ENCODE data around the gene JMJD8. TPM values are rescaled to one million over a fixed set of nuclear protein-coding genes. Genes with fewer than 3 reads are reported as not detected.

The JMJD8 gene
- total and polyA plus RNA-seq, 10 of the 15 experiments (the other 5 are each of a cell fraction or from before 2014, with no cell fraction given), result 1.00 to 50.4 (median 30.7) TPM

DNA sequence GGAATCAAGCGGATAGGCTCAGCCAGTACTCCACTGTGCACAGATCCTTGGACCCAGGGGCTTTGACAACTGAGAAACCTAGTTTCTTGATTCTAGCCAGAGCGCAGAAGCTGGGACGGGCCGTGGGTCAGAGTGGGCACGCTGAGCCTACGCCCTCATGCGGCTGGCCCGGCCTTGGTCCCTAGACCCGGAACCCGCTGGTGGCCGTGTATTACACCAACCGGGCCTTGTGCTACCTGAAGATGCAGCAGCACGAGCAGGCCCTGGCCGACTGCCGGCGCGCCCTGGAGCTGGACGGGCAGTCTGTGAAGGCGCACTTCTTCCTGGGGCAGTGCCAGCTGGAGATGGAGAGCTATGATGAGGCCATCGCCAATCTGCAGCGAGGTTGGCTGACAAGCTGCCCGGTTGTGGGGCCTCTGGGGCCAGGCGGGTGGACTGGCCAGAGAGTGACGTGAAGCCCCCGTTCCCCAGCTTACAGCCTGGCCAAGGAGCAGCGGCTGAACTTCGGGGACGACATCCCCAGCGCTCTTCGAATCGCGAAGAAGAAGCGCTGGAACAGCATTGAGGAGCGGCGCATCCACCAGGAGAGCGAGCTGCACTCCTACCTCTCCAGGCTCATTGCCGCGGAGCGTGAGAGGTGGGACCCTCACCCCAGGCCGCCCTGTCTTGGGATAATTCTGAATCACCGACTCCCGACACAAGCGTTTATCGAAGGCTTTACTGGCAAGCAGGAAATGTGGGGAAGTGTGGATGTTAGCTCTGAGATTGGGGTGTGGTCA lies 3.0 kb downstream of the JMJD8 start:
- peak overlapping the region; percentile 88 for H3K9ac ChIP-seq (ENCODE audit: control insufficient read depth, insufficient read depth, low read length)
- intact Hi-C loops (cut with micrococcal nuclease; ENCODE audit: unreplicated experiment) (loop anchor here (5.0 kb wide), 1 partner anchor 44 kb away; the partner anchor contains the start of gene METTL26), in situ Hi-C loops (cut with MboI) (no loop called here)
- H3K4me1 ChIP-seq (ENCODE audit: control insufficient read depth, insufficient read depth, low read length), result peaks cover 15% of the 10 kb centered on the region
- POLR2A ChIA-PET, result interaction anchor here (1.0 to 2.0 kb wide), 6 partner anchors 9 to 41 kb away, joined by 3 to 13 read pairs (median 4); partner anchors contain the start of genes RHOT2 and WDR24
- H3K9me3 ChIP-seq (replicated peaks; ENCODE audit: control insufficient read depth, insufficient read depth, low read length), result no peaks in the 10 kb centered on the region
- RAD21 ChIA-PET (ENCODE audit: unreplicated experiment), result interaction anchor here (0.6 to 1.2 kb wide), 4 partner anchors 9 to 99 kb away, joined by 3 to 4 read pairs (median 3); partner anchors contain the start of genes ANTKMT and WDR24
- DNase-seq (ENCODE audit: low read depth, low spot score) (no peak), FAIRE-seq (no peak), ATAC-seq (no peak)
- peak overlapping the region; percentile 77 for H3K4me3 ChIP-seq
- CTCF ChIA-PET, result interaction anchor here (1.0 to 1.5 kb wide), 2 partner anchors 9 to 14 kb away, joined by 3 to 4 read pairs; partner anchors contain the start of genes RHOT2 and WDR24
- BruUV-seq (replicated peaks), result no TSS peak
- H3K79me2 ChIP-seq (ENCODE audit: control insufficient read depth, insufficient read depth, low read length), result peaks cover 24% of the 10 kb centered on the region
- no peak overlapping the region for H2AFZ ChIP-seq (ENCODE audit: control insufficient read depth, low read depth, low read length)
- peaks cover 6% of the 10 kb centered on the region; the same call in 1 of the 2 replicates for H4K20me1 ChIP-seq (ENCODE audit: control insufficient read depth, insufficient read depth)
- peak overlapping the region; percentile 98 for H3K4me2 ChIP-seq (ENCODE audit: control insufficient read depth, insufficient read depth)
- H3K27me3 ChIP-seq (replicated peaks in 1 of 2; ENCODE audit: control insufficient read depth in 2 of 2, insufficient read depth in 2 of 2, low read length in 1 of 2), result no peaks in the 10 kb centered on the region
- peak overlapping the region; percentile 53; the same call in 1 of the 2 replicates for H3K27ac ChIP-seq (ENCODE audit: control insufficient read depth, insufficient read depth)
- WGBS (ENCODE audit: insufficient coverage, insufficient replicate concordance, low lambda C conversion rate, missing lambda C conversion rate), result 52% methylated on average over 44 of the region's 44 CpGs
- SMC1A ChIA-PET (ENCODE audit: uncharacterized antibody, unreplicated experiment), result no interaction called here
- peaks cover 6 to 9% of the 10 kb centered on the region in 2 experiments; a peak in 2 of 4 replicates for H3K36me3 ChIP-seq (ENCODE audit: control insufficient read depth in 2 of 2, insufficient read depth in 2 of 2, low read length in 1 of 2)
- TF ChIP-seq MLLT1 (IDR thresholded peaks at IDR 0.05), result 0 out of 2 replicates have a peak, but pooled peaks have one; percentile 50
- TF ChIP-seq, protein P1, sequence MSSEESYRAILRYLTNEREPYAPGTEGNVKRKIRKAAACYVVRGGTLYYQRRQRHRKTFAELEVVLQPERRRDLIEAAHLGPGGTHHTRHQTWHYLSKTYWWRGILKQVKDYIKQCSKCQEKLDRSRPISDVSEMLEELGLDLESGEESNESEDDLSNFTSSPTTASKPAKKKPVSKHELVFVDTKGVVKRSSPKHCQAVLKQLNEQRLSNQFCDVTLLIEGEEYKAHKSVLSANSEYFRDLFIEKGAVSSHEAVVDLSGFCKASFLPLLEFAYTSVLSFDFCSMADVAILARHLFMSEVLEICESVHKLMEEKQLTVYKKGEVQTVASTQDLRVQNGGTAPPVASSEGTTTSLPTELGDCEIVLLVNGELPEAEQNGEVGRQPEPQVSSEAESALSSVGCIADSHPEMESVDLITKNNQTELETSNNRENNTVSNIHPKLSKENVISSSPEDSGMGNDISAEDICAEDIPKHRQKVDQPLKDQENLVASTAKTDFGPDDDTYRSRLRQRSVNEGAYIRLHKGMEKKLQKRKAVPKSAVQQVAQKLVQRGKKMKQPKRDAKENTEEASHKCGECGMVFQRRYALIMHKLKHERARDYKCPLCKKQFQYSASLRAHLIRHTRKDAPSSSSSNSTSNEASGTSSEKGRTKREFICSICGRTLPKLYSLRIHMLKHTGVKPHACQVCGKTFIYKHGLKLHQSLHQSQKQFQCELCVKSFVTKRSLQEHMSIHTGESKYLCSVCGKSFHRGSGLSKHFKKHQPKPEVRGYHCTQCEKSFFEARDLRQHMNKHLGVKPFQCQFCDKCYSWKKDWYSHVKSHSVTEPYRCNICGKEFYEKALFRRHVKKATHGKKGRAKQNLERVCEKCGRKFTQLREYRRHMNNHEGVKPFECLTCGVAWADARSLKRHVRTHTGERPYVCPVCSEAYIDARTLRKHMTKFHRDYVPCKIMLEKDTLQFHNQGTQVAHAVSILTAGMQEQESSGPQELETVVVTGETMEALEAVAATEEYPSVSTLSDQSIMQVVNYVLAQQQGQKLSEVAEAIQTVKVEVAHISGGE (CRISPR knock-in tag; IDR thresholded peaks at IDR 0.05), result no peak
- TF ChIP-seq, protein P2, sequence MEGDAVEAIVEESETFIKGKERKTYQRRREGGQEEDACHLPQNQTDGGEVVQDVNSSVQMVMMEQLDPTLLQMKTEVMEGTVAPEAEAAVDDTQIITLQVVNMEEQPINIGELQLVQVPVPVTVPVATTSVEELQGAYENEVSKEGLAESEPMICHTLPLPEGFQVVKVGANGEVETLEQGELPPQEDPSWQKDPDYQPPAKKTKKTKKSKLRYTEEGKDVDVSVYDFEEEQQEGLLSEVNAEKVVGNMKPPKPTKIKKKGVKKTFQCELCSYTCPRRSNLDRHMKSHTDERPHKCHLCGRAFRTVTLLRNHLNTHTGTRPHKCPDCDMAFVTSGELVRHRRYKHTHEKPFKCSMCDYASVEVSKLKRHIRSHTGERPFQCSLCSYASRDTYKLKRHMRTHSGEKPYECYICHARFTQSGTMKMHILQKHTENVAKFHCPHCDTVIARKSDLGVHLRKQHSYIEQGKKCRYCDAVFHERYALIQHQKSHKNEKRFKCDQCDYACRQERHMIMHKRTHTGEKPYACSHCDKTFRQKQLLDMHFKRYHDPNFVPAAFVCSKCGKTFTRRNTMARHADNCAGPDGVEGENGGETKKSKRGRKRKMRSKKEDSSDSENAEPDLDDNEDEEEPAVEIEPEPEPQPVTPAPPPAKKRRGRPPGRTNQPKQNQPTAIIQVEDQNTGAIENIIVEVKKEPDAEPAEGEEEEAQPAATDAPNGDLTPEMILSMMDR (IDR thresholded peaks at IDR 0.05 in 2 of 3, conservative IDR thresholded peaks at IDR 0.05 in 1 of 3; ENCODE audit: control insufficient read depth in 2 of 3, extremely low read depth in 1 of 3, insufficient read depth in 1 of 3, low read depth in 3 of 3, low read length in 3 of 3), result peak in 2 of 3 experiments; percentile 7 to 15; a peak in 1 of 6 replicates
- 0 out of 2 replicates have a peak, but pooled peaks have one; percentile 11 for TF ChIP-seq CBFB (IDR thresholded peaks at IDR 0.05; ENCODE audit: low read depth)
- no peak for TF ChIP-seq MYC (IDR thresholded peaks at IDR 0.05; ENCODE audit: insufficient read depth, insufficient read length, insufficient replicate concordance, low read length, severe bottlenecking)
- TF ChIP-seq PKNOX1 (IDR thresholded peaks at IDR 0.05), result no peak
- TF ChIP-seq BHLHE40 (IDR thresholded peaks at IDR 0.05; ENCODE audit: borderline replicate concordance in 1 of 2, low read depth in 2 of 2, low read length in 1 of 2), result no peak
- TF ChIP-seq NKRF (conservative IDR thresholded peaks at IDR 0.05), result no peak
- TF ChIP-seq BMI1 (IDR thresholded peaks at IDR 0.05; ENCODE audit: borderline replicate concordance), result no peak
- no peak for TF ChIP-seq KAT2A (conservative IDR thresholded peaks at IDR 0.05; ENCODE audit: control insufficient read depth, low read depth, low read length)
